WERI-Rb-1 (cell line): ENCODE measurements around the gene ACVR1B.
A peak's percentile ranks its signal among the peaks of the same experiment; 100 is the strongest.

Source experiments
- DNase-seq: peaks from one replicate; pipeline ENCODE4 v3.0.0-alpha.2; 2020
- H3K27ac ChIP-seq: fragments of 250-450 bp; sonication (Bioruptor Pico); 2 replicates; pipeline ENCODE4 v1.5.1; 2020; ENCODE audit warnings: mild to moderate bottlenecking, moderate library complexity
- H3K27me3 ChIP-seq: fragments of 250-450 bp; sonication (Bioruptor Pico); 2 replicates; pipeline ENCODE4 v1.5.1; 2021; ENCODE audit warnings: mild to moderate bottlenecking, low read depth, moderate library complexity; ENCODE audit not compliant: insufficient read depth, severe bottlenecking
- H3K36me3 ChIP-seq: fragments of 250-450 bp; sonication (Bioruptor Pico); 2 replicates; pipeline ENCODE4 v1.5.1; 2020; ENCODE audit warnings: mild to moderate bottlenecking, moderate library complexity
- H3K4me3 ChIP-seq: 2 replicates; pipeline ENCODE4 v1.5.1; 2011; ENCODE audit warnings: low read depth, mild to moderate bottlenecking, control low read depth, low read length
- H3K9me3 ChIP-seq: fragments of 250-450 bp; sonication (Bioruptor Pico); 2 replicates; pipeline ENCODE4 v1.5.1; 2021; ENCODE audit warnings: mild to moderate bottlenecking, moderate library complexity; ENCODE audit not compliant: severe bottlenecking
- CTCF ChIP-seq: IDR thresholded peaks from 2 replicates; pipeline ENCODE4 v1.5.1; 2011; ENCODE audit warnings: low read depth, mild to moderate bottlenecking, control low read depth, inconsistent platforms, low read length

The ACVR1B gene

DNA sequence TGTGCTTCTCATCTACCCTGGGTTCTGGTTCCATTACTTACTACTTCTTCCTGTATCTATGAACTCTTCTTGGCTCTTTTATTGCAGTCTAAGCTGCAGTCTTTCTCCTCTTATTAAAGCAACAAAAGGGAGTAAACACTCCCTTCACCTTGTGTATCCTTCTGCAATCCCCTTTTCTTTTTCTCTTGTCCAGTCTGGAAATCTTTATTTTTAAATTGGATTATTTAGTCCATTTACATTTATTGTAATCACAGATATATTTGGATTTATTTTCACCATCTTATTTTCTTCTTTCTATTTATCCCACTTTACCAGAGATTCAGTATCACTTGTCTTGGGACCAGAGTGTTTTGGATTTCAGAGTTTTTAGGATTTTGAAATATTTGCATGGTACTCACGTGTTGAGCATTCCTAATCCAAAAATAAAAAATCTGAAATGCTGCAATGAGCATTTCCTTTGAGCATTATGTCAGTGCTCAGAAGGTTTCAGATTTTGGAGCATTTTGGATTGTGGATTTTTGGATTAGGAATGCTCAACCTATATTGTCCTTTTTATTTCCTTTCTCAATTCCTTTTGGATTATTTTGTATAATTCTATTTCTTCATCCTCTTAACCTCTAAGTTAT, 6.8 kb upstream of the ACVR1B start:
- Histone ChIP-seq H3K4me3 (no peak overlapping the region), H3K27me3 (no peaks in the 10 kb centered on the region), H3K9me3 (peaks cover 7% of the 10 kb centered on the region), H3K27ac (no peak overlapping the region), H3K36me3 (no peaks in the 10 kb centered on the region)
- TF ChIP-seq CTCF = no peak
- no peak for DNase-seq

- H3K27ac ChIP-seq = no peak overlapping the region
- H3K9me3 ChIP-seq = peaks cover 7% of the 10 kb centered on the region
- TF ChIP-seq CTCF = no peak
- H3K36me3 ChIP-seq = peaks cover 5% of the 10 kb centered on the region; the same call in 1 of the 2 replicates
- no peak overlapping the region for H3K4me3 ChIP-seq
- H3K27me3 ChIP-seq = no peaks in the 10 kb centered on the region
- DNase-seq = no peak
Measured at GRCh38 chr12:51947246-51947996, 4.1 kb upstream of the ACVR1B start.

DNA sequence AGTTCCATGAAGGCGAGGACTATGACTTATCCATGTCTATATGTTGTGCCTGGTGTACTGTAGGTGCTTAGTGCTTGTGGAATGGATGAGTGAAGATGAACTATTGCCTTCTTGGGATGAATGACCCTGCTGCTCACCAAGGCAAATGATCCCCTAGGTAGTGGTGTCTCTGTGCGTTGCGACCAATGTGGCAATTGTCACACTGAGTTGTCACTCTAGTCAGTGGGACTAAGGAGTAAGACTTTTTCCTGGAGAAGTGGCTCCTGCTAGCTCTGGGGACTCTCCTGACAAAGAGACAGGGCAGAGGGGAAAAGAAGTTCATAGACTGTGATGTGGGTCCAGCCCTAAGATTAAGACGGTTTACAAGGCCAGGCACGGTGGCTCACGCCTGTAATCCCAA, 3.4 kb upstream of the ACVR1B start:
- no peak overlapping the region for H3K4me3 ChIP-seq
- no peak overlapping the region for H3K27ac ChIP-seq
- TF ChIP-seq CTCF = no peak
- DNase-seq = no peak
- no peaks in the 10 kb centered on the region for H3K27me3 ChIP-seq
- H3K36me3 ChIP-seq = peaks cover 5% of the 10 kb centered on the region; the same call in 1 of the 2 replicates
- H3K9me3 ChIP-seq = peaks cover 7% of the 10 kb centered on the region

DNA sequence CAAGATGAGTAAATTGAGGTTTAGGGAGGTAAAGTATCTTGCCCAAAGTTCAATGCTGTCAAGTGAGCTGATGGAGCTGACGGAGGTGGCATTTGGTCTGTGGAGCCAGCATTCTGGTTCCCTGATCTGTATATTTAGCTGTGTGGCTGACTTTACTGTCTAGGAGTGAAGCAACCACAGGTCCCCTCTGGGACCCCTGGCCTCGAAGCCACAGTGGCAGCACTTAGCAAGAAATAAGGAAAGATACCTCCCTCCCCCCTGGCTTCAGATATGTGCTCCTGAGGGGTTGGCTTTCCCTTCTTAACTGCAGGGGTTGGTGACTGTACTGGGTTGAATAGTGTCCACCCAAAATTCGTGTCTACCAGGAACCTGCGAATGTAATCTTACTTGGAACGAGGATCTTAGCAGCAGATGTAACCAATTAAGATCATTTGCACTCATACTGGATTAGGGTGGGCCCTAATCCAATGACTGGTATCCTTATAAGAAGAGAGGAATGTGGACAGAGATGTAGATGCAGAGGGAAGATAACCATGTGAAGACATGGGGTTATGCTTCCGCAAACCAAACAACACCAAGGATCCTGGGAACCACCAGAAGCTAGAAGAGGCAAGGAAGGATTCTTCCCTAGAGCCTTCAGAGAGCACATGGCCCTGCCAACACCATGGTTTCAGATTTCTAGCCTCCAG, 2.0 kb upstream of the ACVR1B start:
- Histone ChIP-seq H3K9me3 (peaks cover 5% of the 10 kb centered on the region), H3K4me3 (no peak overlapping the region), H3K36me3 (peaks cover 5% of the 10 kb centered on the region; the same call in 1 of the 2 replicates), H3K27me3 (no peaks in the 10 kb centered on the region), H3K27ac (no peak overlapping the region)
- no peak for TF ChIP-seq CTCF
- no peak for DNase-seq

GRCh38 chr12:51950682-51951198, 759 bp upstream of the ACVR1B start:
- no peaks in the 10 kb centered on the region for H3K9me3 ChIP-seq
- no peak for TF ChIP-seq CTCF

More at GRCh38 chr12:51950682-51951198, 759 bp upstream of the ACVR1B start:
- Histone ChIP-seq H3K4me3 (peak overlapping the region; percentile 46), H3K27me3 (no peaks in the 10 kb centered on the region), H3K27ac (peak overlapping the region; percentile 23; the same call in 1 of the 2 replicates), H3K36me3 (peaks cover 12% of the 10 kb centered on the region)
- no peak for DNase-seq
